NCI-H128 (cell line): ENCODE measurements around the gene SRRD.
"Not testable (repeated sequence)": the region's sequence is repeated elsewhere in the genome, so short reads cannot be mapped to it uniquely, and the experiment has no call there.

Experiments used
- DNase-seq: peaks from one replicate; lab custom pipeline; 2025; ENCODE audit not compliant: unreplicated experiment; lab: John Stamatoyannopoulos, UW

Gene SRRD

DNA sequence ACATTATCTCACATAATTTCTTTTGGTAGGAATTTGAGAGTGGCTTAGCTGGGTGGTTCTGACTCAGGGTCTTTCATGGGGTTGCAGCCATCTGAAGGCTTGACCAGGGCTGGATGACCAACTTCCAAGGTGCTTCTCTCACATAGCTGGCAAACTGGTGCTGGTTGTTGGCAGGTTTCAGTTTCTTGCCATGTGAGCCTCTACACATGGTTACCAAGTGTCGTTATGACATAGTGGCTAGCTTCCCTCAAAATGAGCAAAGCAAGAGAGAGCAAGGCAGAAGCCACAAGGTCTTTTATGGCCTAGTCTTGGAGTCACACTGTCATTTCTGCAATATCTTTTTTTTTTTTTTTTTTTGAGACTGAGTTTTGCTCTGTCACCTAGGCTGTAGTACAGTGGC, 32.8 kb downstream of the SRRD start:
- no peak for DNase-seq

DNA sequence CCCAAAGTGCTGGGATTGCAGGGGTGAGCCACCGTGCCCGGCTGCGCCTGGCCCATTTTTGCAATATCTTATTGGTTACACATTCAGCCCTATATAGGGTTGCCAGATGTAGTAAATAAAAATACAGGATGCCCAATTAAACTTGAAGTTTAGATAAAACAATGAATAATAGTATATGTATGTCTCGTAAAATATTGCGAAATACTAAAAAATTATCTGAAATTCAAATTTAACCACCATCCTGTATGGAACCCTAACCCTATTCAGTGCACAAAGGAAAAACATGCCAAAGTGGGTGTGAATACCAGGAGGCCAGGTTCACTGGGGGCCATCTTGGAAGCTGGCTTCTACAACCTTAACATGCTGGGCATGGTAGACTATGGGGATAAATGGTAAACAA, 33.8 kb downstream of the SRRD start:
- DNase-seq: no peak

DNA sequence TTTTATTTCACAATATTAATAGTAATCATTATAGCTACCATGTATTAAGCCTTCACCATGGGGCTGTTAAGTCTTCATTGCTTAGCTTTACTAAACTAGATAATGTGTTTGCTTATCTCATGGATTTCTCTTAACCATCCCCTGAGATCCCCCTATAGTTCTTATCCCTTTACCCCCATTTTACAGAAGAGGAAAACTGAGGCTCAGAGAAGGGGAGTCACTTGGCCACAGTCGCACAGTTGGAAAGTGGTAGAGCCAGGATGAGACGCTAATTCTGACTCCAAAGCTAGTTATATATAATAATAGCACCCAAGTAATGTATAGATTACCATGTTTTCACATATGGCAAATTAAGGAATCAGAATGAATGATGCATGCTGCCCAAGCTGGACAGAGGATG, 38.3 kb downstream of the SRRD start:
- no peak for DNase-seq

DNA sequence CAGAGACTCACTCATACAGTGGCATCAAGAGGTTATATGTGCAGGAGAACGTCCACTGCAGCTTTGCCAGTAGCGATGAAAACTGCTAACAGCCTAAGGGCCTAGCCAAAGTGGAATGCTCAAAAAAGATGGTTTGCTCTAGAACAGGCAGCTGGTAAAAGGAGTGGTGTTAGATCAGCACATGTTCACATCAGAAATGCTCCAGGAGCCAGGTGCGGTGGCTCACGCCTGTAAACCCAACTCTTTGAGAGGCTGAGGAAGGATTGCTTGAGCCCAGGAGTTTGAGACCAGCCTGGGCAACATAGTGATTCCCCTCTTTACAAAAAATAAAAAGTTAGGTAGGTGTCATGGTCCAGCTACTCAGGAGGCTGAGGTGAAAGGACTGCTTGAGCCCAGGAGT, 38.9 kb downstream of the SRRD start:
- no peak for DNase-seq

DNA sequence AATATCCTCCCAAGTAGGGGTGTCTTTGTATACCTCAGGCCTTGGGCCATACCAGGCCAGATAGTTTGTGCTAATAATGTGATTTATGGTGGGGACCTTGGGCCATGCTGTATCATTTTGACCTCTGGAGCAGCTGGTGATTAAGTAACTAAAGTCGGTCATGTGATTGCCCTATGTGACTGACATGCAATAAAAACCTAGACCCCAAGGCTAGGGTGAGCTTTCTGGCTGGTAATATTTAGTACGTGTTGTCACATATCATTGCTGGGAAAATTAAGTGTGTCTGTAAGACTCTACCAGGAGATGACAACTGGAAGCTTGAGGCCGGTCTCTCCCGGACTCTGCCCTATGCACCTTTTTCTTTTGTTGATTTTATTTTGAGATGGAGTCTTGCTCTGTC, 41.2 kb downstream of the SRRD start:
- DNase-seq: no peak

DNA sequence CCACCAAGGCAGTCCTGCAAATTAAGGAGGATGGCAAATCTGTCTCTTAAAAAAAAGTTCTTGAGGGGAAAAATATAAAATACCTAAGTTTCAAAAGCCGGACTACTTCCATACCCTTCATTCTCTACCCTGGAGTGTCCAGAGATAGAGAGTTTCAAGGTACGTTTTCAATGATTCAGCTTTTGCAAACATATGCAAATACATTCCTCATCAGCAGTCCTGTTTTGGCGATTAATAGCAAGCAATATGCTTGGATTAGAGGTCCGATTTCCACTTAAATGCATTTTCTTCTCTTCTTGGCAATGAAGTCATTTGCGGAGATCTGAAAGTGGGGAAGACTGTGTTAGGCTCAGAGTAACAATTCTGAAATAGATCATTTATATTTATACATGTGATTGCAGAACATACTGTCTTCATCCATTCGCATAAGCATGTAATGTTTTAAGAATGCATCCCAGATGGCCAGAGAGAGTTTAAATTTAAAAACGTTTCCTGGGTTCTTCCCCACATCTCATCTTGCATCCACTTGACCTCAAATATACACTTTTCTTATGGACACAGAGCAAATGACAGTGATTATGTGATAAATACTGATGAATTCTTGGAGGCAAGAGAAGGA, 42.4 kb downstream of the SRRD start:
- DNase-seq: no peak

DNA sequence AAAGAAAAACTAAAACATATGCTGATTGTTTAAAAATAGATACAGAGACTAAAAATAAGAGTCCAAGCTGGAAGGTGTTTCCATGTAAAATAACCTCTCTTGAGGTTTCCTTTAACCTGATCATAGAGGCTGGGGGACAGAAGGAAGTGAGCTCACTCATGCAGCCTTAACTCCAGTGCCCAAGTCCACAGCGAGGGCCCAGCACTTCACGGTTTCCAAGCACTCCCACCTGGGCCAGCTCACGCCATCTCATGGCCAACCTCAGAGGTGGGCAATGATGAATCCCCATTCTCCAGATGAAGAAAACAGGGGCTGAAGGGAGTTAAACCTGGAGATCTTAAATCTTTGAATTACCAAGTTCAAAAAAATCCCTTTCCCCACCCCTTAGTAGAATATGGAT, 43.5 kb downstream of the SRRD start:
- no peak for DNase-seq

DNA sequence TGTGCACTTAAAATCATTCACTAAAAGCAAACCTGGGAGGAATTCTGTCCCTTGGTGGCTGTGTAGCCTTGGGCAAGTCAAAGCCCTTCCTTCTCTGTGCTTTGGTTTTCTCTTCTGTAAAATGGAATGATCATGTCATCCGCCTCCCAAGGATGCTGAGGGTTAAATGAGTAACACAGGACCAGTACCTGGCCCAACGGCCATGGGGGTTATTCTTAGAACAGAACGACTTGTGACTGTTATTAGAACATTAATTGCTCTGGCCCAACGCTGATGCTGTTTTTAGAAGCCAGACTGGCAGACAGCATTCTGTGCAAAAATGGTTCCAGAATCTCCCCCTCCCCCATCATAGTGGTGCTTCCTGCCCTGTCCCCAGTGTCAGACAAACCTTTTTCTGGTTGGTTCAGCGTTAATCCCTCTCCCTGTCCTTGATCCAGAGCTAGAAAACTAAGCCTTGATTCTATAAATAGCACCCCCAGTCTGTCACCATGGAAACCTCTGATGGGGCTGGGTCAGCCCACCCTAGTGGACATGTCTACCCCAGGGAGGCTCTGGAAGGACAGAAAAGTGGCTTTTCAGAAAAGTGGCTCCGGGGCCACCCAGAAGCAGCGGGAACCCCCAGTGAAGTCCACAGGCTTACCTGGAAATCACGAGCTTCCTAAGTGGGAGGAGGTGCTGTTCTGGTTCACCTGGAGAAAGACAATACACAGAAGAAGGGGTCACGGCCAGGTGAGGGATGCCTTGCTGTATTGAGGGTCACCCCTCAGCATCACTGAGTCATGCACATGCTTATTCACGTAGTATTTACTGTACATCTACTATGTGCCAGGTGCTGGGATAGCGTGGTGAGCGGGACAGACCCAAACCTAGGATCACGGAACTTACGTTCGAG, 44.1 kb downstream of the SRRD start:
- no peak for DNase-seq

DNA sequence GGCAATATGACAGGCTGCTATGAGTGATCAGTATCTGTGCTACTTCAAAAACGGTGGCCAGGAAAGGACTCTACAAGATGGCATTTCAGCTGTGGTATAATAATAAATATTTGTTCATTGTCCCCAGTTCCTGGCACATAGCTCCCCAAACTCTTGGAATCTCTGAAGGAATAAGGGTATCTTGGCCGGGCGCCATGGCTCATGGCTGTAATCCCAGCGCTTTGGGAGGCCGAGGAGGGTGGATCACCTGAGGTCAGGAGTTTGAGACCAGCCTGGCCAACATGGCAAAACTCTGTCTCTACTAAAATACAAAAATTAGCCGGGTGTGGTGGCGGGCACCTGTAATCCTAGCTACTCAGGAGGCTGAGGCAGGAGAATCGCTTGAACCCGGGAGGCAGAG, 44.8 kb downstream of the SRRD start:
- DNase-seq: not testable (repeated sequence)

DNA sequence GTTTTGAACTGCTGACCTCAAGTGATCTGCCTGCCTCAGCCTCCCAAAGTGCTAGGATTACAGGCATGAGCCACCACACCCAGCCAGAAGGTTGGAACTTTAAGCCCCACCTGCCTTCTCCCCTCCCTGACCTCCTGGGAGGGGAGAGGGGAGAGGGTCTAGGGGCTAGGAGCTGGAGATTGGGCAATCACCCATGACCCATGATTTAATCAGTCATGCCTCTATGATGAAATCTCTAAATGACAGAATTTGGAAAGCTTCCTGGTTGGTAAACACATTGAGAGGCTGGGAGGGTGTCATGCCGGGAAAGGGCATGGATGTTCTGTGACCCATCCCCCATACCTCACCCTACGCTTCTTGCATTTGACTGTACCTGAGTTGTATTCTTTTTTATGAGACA, 45.7 kb downstream of the SRRD start:
- no peak for DNase-seq

DNA sequence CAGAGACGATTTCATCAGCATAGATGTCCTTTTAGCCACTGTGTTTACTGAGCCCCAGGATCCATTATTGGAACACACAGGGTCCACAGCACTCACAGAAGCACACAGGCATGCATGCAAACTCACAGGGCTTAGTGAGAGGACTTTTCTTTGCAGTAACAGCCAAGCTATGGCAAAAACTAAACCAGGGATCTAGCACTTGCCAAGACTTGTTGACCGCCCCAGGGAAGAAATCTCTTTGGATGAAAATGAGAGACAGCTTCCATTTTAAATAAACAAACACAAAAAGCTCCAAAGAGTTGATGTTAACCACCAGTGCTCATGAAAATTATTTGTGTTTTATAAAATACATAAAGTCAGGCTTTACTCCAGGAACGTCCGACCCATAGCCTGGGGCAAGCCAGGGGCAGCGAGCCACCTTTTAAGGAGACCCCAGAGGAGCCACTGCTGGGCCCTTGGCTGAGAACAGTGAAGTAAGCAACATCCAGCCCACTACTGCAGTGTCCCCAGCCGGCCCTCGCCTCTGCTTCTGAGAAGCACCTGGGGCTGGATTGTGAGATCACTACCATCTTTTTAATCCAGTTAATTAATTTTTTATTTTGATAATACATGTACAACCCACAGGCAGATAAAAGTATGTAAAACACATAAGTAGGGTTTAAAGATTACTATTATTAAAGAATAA, 50.6 kb downstream of the SRRD start:
- DNase-seq: no peak

DNA sequence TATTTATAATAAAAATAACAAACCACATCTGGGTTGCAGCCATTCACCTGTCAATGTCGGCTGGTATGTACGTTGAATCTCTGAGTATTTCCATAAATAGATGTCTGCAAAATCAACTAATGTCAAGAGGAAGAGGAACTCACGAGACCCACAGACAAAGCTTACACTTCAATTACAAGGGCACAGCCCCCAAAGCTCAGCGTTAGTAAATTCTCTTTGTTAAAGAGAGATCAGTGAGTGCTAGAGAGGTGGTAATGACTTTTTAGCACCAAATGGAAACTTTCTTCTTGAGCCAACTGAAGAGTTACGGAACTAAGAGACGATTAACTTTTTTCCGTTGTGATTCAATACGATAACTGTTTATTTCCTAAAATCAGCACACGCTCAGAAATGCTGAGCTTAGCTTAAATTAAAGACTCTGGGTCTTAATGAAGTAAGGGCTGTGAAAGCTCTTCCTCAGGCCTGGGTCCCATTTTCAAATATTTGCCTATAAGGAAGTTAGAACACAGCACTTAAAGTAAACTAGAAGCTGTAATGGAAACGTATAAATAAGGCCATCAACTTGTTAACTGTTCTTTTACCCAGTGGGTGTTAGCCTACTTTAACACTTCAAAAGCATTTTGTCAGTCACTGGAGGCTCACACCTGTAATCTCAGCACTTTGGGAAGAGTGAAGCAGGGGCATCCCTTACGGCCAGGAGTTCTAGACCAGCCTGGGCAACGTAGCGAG, 51.4 kb downstream of the SRRD start:
- no peak for DNase-seq

DNA sequence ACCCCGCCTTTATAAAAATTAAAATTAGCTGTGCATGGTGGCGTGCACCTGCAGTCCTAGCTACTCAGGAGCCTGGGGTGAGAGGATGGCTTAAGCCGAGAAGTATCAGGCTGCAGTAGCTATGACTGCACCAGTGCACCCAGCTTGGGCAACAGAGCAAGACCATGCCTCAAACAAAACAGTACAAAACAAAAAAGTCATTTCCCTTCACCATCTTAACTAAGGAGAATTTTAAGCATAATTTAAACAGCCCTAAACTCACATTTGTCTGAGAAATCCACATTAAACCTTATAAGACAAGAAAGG, 51.9 kb downstream of the SRRD start:
- DNase-seq: no peak

DNA sequence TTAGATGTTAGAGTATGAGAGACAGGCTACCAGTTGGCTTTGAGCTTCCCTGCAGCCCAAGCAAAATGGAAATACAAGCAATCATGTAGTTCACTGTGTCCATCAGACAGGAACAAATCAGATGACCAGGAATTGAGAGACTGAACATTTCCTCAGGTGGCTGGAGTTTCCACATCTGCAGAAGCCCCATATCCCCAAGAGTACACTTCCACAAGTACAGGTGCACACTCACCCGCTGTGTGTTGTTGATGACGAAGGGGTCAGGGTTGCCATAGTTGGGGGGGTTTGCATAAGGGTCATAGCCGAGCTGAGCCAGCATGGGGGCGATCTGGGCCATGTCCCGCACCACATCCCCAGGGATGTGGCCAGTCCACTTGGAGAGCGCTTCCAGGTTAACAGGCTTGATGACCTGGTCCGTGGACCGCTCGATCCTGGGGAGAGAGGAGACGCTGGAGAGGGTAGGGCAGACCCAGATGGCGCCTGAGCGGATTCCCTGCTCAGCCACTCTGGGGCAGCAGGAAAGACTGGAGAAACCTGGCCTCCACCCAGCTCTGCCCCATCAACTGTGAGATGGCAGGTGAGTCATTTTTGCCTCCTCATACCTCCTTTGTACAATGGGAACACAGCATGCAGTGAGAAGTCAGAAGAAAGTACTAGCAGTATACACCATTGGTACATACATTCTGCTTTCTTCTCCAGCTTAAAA, 52.5 kb downstream of the SRRD start:
- no peak for DNase-seq

DNA sequence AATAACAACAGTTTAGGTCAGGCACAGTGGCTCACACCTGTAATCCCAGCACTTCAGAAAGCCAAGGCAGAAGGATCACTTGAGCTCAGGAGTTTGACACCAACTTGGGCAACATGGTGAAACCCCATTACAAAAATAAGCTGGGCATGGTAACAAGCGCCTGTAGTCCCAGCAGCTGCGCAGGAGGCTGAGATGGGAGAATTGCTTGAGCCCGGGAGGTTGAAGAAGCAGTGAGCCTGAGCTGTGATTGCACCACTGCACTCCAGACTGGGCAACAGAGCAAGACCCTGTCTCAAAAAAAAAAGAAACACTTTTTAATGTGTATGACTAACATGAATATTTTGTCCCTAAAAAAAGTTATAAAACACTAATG, 53.1 kb downstream of the SRRD start:
- DNase-seq: no peak

DNA sequence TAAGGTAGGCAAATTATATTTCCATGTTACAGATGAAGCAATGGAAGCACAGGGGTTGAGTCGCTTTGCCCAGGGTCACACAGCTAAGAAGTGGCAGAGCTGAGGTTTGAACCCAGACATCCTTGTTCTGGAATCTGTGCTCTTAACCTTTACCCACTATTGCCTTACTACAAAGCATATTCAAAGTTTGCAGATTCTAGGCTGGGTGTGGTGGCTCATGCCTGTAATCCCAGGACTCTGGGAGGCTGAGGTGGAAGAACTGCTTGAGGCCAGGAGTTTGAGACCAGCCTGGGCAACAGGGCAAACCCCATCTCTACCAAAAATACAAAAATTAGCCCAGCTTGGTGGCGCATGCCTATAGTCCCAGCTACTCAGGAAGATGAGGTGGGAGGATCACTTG, 56.4 kb downstream of the SRRD start:
- DNase-seq: no peak

DNA sequence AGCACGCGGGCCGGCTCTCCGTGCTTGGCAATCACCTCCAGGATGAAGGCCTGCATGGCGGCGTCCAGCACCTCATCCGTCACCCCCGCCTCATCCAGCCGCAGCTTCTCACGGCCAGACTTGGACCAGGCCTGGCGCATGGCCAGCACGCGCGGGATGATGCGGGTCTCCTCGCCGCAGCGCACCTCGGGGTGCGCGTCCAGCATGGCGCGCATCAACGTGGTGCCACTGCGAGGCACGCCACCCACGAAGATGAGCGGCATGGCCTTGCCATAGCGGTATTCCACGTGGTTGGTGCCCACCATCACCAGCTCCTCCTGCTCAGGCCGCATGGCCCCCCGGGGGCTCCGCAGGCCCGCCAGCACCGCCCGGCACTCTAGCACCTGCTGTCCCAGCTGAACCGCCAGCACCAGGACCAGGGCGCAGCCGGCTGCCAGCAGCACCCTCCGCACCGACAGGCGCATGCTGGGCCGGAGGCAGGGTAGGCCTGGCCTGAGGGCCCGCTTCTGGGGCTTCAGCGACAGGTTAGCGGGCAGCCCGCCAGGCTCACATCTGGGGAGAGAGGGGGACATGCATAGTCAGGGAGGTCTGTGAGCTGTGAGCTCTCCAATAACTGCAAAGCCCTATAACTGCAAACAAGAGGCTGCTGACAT, 57.6 kb downstream of the SRRD start:
- DNase-seq: no peak

DNA sequence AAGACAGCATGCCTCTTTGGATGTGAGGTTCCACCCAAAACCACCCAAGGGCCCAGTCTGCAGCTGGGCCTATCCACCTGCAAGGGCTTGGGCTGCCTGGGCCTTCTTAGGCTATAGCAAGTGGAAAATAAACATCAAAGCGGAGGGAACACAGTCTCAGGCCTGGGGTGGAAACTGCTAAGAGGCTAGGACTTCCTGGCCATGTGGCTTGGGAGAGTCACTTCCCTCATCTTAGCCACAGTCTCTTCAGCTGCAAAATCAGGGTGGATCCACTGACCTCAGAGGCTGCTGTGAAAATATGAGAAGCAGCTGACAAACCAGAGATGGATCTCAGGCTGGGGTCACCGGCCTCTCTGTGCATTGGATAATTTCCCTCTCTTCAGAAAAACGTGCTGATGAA, 59.2 kb downstream of the SRRD start:
- no peak for DNase-seq
